Skin epidermis (tissue), 12 donors: ENCODE data around the gene PDGFA.

Experiments
- H3K27ac ChIP-seq, 21 experiments: fragments of 200-600 bp; sonication (generic) in 11 of 21; one replicate each; pipeline ENCODE4 v1.5.0; 2020; ENCODE audit warnings: mild to moderate bottlenecking in 3 of 21, inconsistent platforms in 2 of 21, moderate library complexity in 2 of 21
- H3K4me3 ChIP-seq, 7 experiments: fragments of 200-600 bp; sonication (generic) in 2 of 7; one replicate each; pipeline ENCODE4 v1.5.0; 2020; ENCODE audit warnings: inconsistent platforms in 2 of 7, mild to moderate bottlenecking in 2 of 7, moderate library complexity in 1 of 7

Gene PDGFA

GRCh38 chr7:454356-455109 is 65.1 kb downstream of the PDGFA start:
- no peak overlapping the region for H3K27ac ChIP-seq
- no peak overlapping the region for H3K4me3 ChIP-seq

GRCh38 chr7:453597-454306 is 65.9 kb downstream of the PDGFA start:
- H3K27ac ChIP-seq = no peak overlapping the region
- no peak overlapping the region for H3K4me3 ChIP-seq

- H3K4me3 ChIP-seq = no peak overlapping the region
- H3K27ac ChIP-seq = no peak overlapping the region
Observed at GRCh38 chr7:452791-453455, 66.7 kb downstream of the PDGFA start.

GRCh38 chr7:452226-452751 is 67.4 kb downstream of the PDGFA start:
- Histone ChIP-seq H3K27ac (no peak overlapping the region), H3K4me3 (no peak overlapping the region)

GRCh38 chr7:451255-452225 is 68.1 kb downstream of the PDGFA start:
- Histone ChIP-seq H3K27ac (no peak overlapping the region), H3K4me3 (no peak overlapping the region)

- Histone ChIP-seq H3K4me3 (no peak overlapping the region), H3K27ac (no peak overlapping the region)
Observed at GRCh38 chr7:450741-451140, 68.9 kb downstream of the PDGFA start.

GRCh38 chr7:450036-450435 is 69.6 kb downstream of the PDGFA start:
- Histone ChIP-seq H3K27ac (no peak overlapping the region), H3K4me3 (no peak overlapping the region)

GRCh38 chr7:449324-450019 is 70.2 kb downstream of the PDGFA start:
- H3K27ac ChIP-seq = no peak overlapping the region
- no peak overlapping the region for H3K4me3 ChIP-seq

GRCh38 chr7:447523-447922 is 72.1 kb downstream of the PDGFA start:
- no peak overlapping the region for H3K27ac ChIP-seq
- no peak overlapping the region for H3K4me3 ChIP-seq
